ENCODE measurements around the gene SCD5.

SCD5 gene

GRCh38 chr4:82589756-82590155 is 208.8 kb downstream of the SCD5 start:
- no peak for DNase-seq (ENCODE audit: low read depth, low spot score)

GRCh38 chr4:82588771-82589270 is 209.8 kb downstream of the SCD5 start:
- DNase-seq (ENCODE audit: low read depth, low spot score) = no peak

GRCh38 chr4:82587826-82588540 is 210.6 kb downstream of the SCD5 start:
- DNase-seq (ENCODE audit: low read depth, low spot score) = no peak

- DNase-seq (ENCODE audit: low read depth, low spot score) = no peak
These were observed 212.7 kb downstream of the SCD5 start for GRCh38 chr4:82585690-82586435.

- no peak for DNase-seq (ENCODE audit: low read depth, low spot score)
These were observed 213.7 kb downstream of the SCD5 start for GRCh38 chr4:82584931-82585330.

GRCh38 chr4:82583897-82584587 is 214.6 kb downstream of the SCD5 start:
- no peak for DNase-seq (ENCODE audit: low read depth, low spot score)

GRCh38 chr4:82579932-82580331 is 218.7 kb downstream of the SCD5 start:
- no peak for DNase-seq (ENCODE audit: low read depth, low spot score)

Data from smooth muscle cell of the brain vasculature (primary cell).